ENCODE data around the gene INPP5J.
A peak's percentile ranks its signal among the peaks of the same experiment; 100 is the strongest.
"Not testable (repeated sequence)": the region's sequence is repeated elsewhere in the genome, so short reads cannot be mapped to it uniquely, and the experiment has no call there.

The INPP5J gene

GRCh38 chr22:31103111-31103510, 19.7 kb upstream of the INPP5J start:
- no peak for DNase-seq

GRCh38 chr22:31103899-31104694, 18.7 kb upstream of the INPP5J start:
- no peak for DNase-seq

GRCh38 chr22:31104869-31105268, 17.9 kb upstream of the INPP5J start:
- DNase-seq: no peak

GRCh38 chr22:31105282-31105929, 17.4 kb upstream of the INPP5J start:
- DNase-seq: no peak

- DNase-seq: no peak
These were observed 16.7 kb upstream of the INPP5J start for GRCh38 chr22:31106001-31106571.

GRCh38 chr22:31106731-31107177, 16.0 kb upstream of the INPP5J start:
- DNase-seq: no peak

- peak; percentile 92 for DNase-seq
These were observed 15.4 kb upstream of the INPP5J start, which contains the start of gene SELENOM for GRCh38 chr22:31107178-31107893. Gene SELENOM, minus strand, starts transcription at chr22:31107568. Its CDS starts 63 bp downstream, at chr22:31107505.

- DNase-seq: no peak
These were observed 14.9 kb upstream of the INPP5J start for GRCh38 chr22:31107894-31108218.

- not testable (repeated sequence) for DNase-seq
These were observed 10.1 kb upstream of the INPP5J start for GRCh38 chr22:31112547-31113091.

GRCh38 chr22:31118046-31118820, 4.5 kb upstream of the INPP5J start:
- DNase-seq: no peak

- no peak for DNase-seq
These were observed 3.6 kb upstream of the INPP5J start for GRCh38 chr22:31119026-31119717.

- DNase-seq: no peak
These were observed 2.5 kb upstream of the INPP5J start for GRCh38 chr22:31120230-31120629.

GRCh38 chr22:31120642-31121041, 2.1 kb upstream of the INPP5J start:
- no peak for DNase-seq

GRCh38 chr22:31121403-31121802, 1.4 kb upstream of the INPP5J start:
- no peak for DNase-seq

- no peak for DNase-seq
These were observed 602 bp upstream of the INPP5J start for GRCh38 chr22:31122196-31122531.

GRCh38 chr22:31123292-31123602, 481 bp downstream of the INPP5J start:
- no peak for DNase-seq

GRCh38 chr22:31124290-31124689, 1.5 kb downstream of the INPP5J start:
- DNase-seq: no peak

- DNase-seq: no peak
These were observed 2.2 kb downstream of the INPP5J start for GRCh38 chr22:31124811-31125465.

- DNase-seq: no peak
These were observed 2.9 kb downstream of the INPP5J start for GRCh38 chr22:31125521-31126117.

GRCh38 chr22:31126128-31126868, 3.5 kb downstream of the INPP5J start:
- no peak for DNase-seq
